H9 (cell line): ENCODE measurements around the gene GSTP1. TPM values are rescaled to one million over a fixed set of nuclear protein-coding genes. Genes with fewer than 3 reads are reported as not detected.
A peak's percentile ranks its signal among the peaks of the same experiment; 100 is the strongest.

ENCODE experiments used
- DNase-seq: peaks from one replicate; pipeline ENCODE4 v3.0.0-alpha.2; 2017
- H2AFZ ChIP-seq: one replicate; pipeline ENCODE4 v1.6.1; 2013; ENCODE audit warnings: mild to moderate bottlenecking, low read length, control low read depth, moderate library complexity
- H2AK5ac ChIP-seq: 2 replicates; pipeline ENCODE4 v1.6.1; 2013; ENCODE audit warnings: low read length, control low read depth, mixed read lengths; ENCODE audit not compliant: insufficient read length
- H2BK120ac ChIP-seq: one replicate; pipeline ENCODE4 v1.6.1; 2013; ENCODE audit warnings: low read depth, mild to moderate bottlenecking, low read length, control low read depth, inconsistent platforms; ENCODE audit not compliant: poor library complexity, severe bottlenecking
- H2BK12ac ChIP-seq: 2 replicates; pipeline ENCODE4 v1.6.1; 2013; ENCODE audit warnings: low read length, control low read depth, mixed read lengths, low read depth; ENCODE audit not compliant: insufficient read length
- H2BK15ac ChIP-seq: 2 replicates; pipeline ENCODE4 v1.6.1; 2013; ENCODE audit warnings: low read depth, low read length, control low read depth
- H2BK20ac ChIP-seq: one replicate; pipeline ENCODE4 v1.6.1; 2013; ENCODE audit warnings: low read depth, mild to moderate bottlenecking, low read length, control low read depth, inconsistent platforms; ENCODE audit not compliant: poor library complexity, severe bottlenecking
- H2BK5ac ChIP-seq: 2 replicates; pipeline ENCODE4 v1.6.1; 2013; ENCODE audit warnings: low read length, control low read depth, mixed read lengths; ENCODE audit not compliant: insufficient read length
- H3K14ac ChIP-seq: 2 replicates; pipeline ENCODE4 v1.6.1; 2013; ENCODE audit warnings: low read length, control low read depth; ENCODE audit not compliant: insufficient read depth
- H3K18ac ChIP-seq: 2 replicates; pipeline ENCODE4 v1.6.1; 2013; ENCODE audit warnings: low read depth, mild to moderate bottlenecking, mixed read lengths, low read length, control low read depth; ENCODE audit not compliant: insufficient read length
- H3K23ac ChIP-seq: 2 replicates; pipeline ENCODE4 v1.6.1; 2013; ENCODE audit warnings: low read length, control low read depth, mixed read lengths, low read depth; ENCODE audit not compliant: insufficient read length
- H3K23me2 ChIP-seq: 2 replicates; pipeline ENCODE4 v1.6.1; 2013; ENCODE audit warnings: low read depth, mild to moderate bottlenecking, mixed read lengths, low read length, control low read depth; ENCODE audit not compliant: insufficient read length, poor library complexity, severe bottlenecking
- H3K27ac ChIP-seq: 2 replicates; pipeline ENCODE4 v1.5.1; 2013; ENCODE audit warnings: low read length, control low read depth, mixed read lengths, low read depth; ENCODE audit not compliant: insufficient read length
- H3K27me3 ChIP-seq: 2 replicates; pipeline ENCODE4 v1.6.1; 2013; ENCODE audit warnings: low read length, control low read depth, inconsistent platforms; ENCODE audit not compliant: insufficient read depth
- H3K4ac ChIP-seq: 2 replicates; pipeline ENCODE4 v1.6.1; 2013; ENCODE audit warnings: low read depth, mild to moderate bottlenecking, control low read depth, inconsistent platforms, low read length, moderate library complexity
- H3K4me1 ChIP-seq: 2 replicates; pipeline ENCODE4 v1.6.1; 2013; ENCODE audit warnings: low read length, control low read depth, inconsistent platforms; ENCODE audit not compliant: insufficient read depth
- H3K4me2 ChIP-seq: 2 replicates; pipeline ENCODE4 v1.6.1; 2013; ENCODE audit warnings: low read length, control low read depth, mixed read lengths; ENCODE audit not compliant: insufficient read length, insufficient read depth
- H3K56ac ChIP-seq: 2 replicates; pipeline ENCODE4 v1.6.1; 2013; ENCODE audit warnings: low read depth, mild to moderate bottlenecking, mixed read lengths, low read length, control low read depth; ENCODE audit not compliant: insufficient read length
- H3K79me1 ChIP-seq: 2 replicates; pipeline ENCODE4 v1.6.1; 2013; ENCODE audit warnings: low read depth, mild to moderate bottlenecking, moderate library complexity, low read length, control low read depth, inconsistent platforms; ENCODE audit not compliant: insufficient read depth, poor library complexity, severe bottlenecking
- H3K79me2 ChIP-seq: 2 replicates; pipeline ENCODE4 v1.6.1; 2013; ENCODE audit warnings: low read length, control low read depth, inconsistent platforms; ENCODE audit not compliant: insufficient read depth
- H3K9ac ChIP-seq: 2 replicates; pipeline ENCODE4 v1.6.1; 2013; ENCODE audit warnings: low read length, control low read depth, mixed read lengths; ENCODE audit not compliant: insufficient read length; ENCODE audit errors: extremely low read depth
- H3K9me3 ChIP-seq: one replicate; pipeline ENCODE4 v1.6.1; 2013; ENCODE audit warnings: low read depth, low read length, inconsistent platforms; ENCODE audit not compliant: control insufficient read depth
- H3T11ph ChIP-seq: one replicate; pipeline ENCODE4 v1.6.1; 2013; ENCODE audit warnings: mild to moderate bottlenecking, low read length, control low read depth, inconsistent platforms
- H4K20me1 ChIP-seq: one replicate; pipeline ENCODE4 v1.6.1; 2013; ENCODE audit not compliant: control insufficient read depth, insufficient read length, insufficient read depth
- H4K5ac ChIP-seq: 2 replicates; pipeline ENCODE4 v1.6.1; 2013; ENCODE audit warnings: low read depth, mild to moderate bottlenecking, mixed read lengths, low read length, control low read depth; ENCODE audit not compliant: insufficient read length
- H4K8ac ChIP-seq: replicated peaks from 2 replicates; pipeline ENCODE4 v1.6.1; 2013; ENCODE audit warnings: low read length, control low read depth, mixed read lengths, low read depth; ENCODE audit not compliant: insufficient read length
- H4K91ac ChIP-seq: 2 replicates; pipeline ENCODE4 v1.6.1; 2013; ENCODE audit warnings: low read depth, mild to moderate bottlenecking, moderate library complexity, mixed read lengths, low read length, control low read depth; ENCODE audit not compliant: insufficient read length
- H3K27ac Mint-ChIP-seq, 3 experiments: 2 replicates in 2 of 3; 3 replicates in 1 of 3; pipeline ENCODE4 v1.8.0; 2020 to 2021; ENCODE audit warnings: mixed read lengths in 3 of 3, mild to moderate bottlenecking in 1 of 3, moderate library complexity in 1 of 3
- H3K27me3 Mint-ChIP-seq: 2 replicates; pipeline ENCODE4 v1.8.0; 2021; ENCODE audit warnings: low read depth, mild to moderate bottlenecking, moderate library complexity, mixed read lengths
- H3K36me3 Mint-ChIP-seq, 3 experiments: 2 replicates in 2 of 3; 3 replicates in 1 of 3; pipeline ENCODE4 v1.8.0; 2020 to 2021; ENCODE audit warnings: low read depth in 3 of 3, mixed read lengths in 3 of 3; ENCODE audit not compliant: insufficient read depth in 1 of 3
- H3K4me1 Mint-ChIP-seq, 2 experiments: 2 replicates each; pipeline ENCODE4 v1.8.0; 2020; ENCODE audit warnings: mixed read lengths in 2 of 2
- H3K4me3 Mint-ChIP-seq, 2 experiments: 2 replicates in 1 of 2; 3 replicates in 1 of 2; pipeline ENCODE4 v1.8.0; 2020 to 2021; ENCODE audit warnings: mild to moderate bottlenecking in 2 of 2, mixed read lengths in 2 of 2, moderate library complexity in 1 of 2
- H3K9me3 Mint-ChIP-seq, 2 experiments: 2 replicates in 1 of 2; 3 replicates in 1 of 2; pipeline ENCODE4 v1.8.0; 2020; ENCODE audit warnings: mild to moderate bottlenecking in 2 of 2, mixed read lengths in 2 of 2, moderate library complexity in 1 of 2
- CTCF ChIP-seq: fragments of 200-600 bp; sonication (generic); conservative IDR thresholded peaks from 3 replicates; pipeline ENCODE4 v1.8.0; 2021; ENCODE audit warnings: antibody characterized with exemption, mild to moderate bottlenecking
- WGBS: extraction: QIAGEN DNeasy Blood & Tissue Kit; methylation state at CpG from one replicate; pipeline ENCODE4 v1.1.7; 2013; ENCODE audit warnings: missing lambda C conversion rate, low lambda C conversion rate, mixed read lengths; ENCODE audit not compliant: insufficient read length; ENCODE audit errors: extremely low coverage; 5-methylcytosine and 5-hydroxymethylcytosine counted together
- total RNA-seq: library from RNA; stranded (reverse); gene quantifications from 2 replicates; pipeline ENCODE4 v1.2.1, GENCODE V29; 2021

GSTP1 gene
- total RNA-seq, 1 experiment from 2014 or later: 1,469 TPM

DNA sequence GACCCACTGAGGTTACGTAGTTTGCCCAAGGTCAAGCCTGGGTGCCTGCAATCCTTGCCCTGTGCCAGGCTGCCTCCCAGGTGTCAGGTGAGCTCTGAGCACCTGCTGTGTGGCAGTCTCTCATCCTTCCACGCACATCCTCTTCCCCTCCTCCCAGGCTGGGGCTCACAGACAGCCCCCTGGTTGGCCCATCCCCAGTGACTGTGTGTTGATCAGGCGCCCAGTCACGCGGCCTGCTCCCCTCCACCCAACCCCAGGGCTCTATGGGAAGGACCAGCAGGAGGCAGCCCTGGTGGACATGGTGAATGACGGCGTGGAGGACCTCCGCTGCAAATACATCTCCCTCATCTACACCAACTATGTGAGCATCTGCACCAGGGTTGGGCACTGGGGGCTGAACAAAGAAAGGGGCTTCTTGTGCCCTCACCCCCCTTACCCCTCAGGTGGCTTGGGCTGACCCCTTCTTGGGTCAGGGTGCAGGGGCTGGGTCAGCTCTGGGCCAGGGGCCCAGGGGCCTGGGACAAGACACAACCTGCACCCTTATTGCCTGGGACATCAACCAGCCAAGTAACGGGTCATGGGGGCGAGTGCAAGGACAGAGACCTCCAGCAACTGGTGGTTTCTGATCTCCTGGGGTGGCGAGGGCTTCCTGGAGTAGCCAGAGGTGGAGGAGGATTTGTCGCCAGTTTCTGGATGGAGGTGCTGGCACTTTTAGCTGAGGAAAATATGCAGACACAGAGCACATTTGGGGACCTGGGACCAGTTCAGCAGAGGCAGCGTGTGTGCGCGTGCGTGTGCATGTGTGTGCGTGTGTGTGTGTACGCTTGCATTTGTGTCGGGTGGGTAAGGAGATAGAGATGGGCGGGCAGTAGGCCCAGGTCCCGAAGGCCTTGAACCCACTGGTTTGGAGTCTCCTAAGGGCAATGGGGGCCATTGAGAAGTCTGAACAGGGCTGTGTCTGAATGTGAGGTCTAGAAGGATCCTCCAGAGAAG is 1.6 kb downstream of the GSTP1 start:
- Mint-ChIP-seq H3K27ac (peak overlapping the region in 1 of 3 experiments; percentile 95; a peak in 4 of 7 replicates), H3K36me3 (peaks cover 29 to 43% (median 42%) of the 10 kb centered on the region in 3 experiments), H3K4me1 (peaks cover 45 to 51% of the 10 kb centered on the region in 2 experiments), H3K4me3 (peak overlapping the region; percentile 84 to 90), H3K27me3 (peaks cover 2% of the 10 kb centered on the region; the same call in 1 of the 2 replicates), H3K9me3 (peaks cover 0 to 5% of the 10 kb centered on the region in 2 experiments; a peak in 2 of 5 replicates)
- H2AFZ ChIP-seq: no peak overlapping the region
- H3K79me1 ChIP-seq: no peaks in the 10 kb centered on the region
- no peak for TF ChIP-seq CTCF
- no peak overlapping the region for H2BK12ac ChIP-seq
- H2BK5ac ChIP-seq: no peak overlapping the region
- H3K4ac ChIP-seq: no peak overlapping the region
- no peak overlapping the region for H3K18ac ChIP-seq
- DNase-seq: no peak
- H3K9ac ChIP-seq: no peak overlapping the region
- H3K4me1 ChIP-seq: no peaks in the 10 kb centered on the region; the same call in 1 of the 2 replicates
- H2BK20ac ChIP-seq: no peak overlapping the region
- no peak overlapping the region for H3T11ph ChIP-seq
- no peak overlapping the region for H4K5ac ChIP-seq
- H3K14ac ChIP-seq: no peak overlapping the region
- no peaks in the 10 kb centered on the region for H4K20me1 ChIP-seq
- H2AK5ac ChIP-seq: no peak overlapping the region
- no peak overlapping the region for H3K56ac ChIP-seq
- peaks cover 8% of the 10 kb centered on the region for H3K23me2 ChIP-seq
- no peak overlapping the region for H2BK15ac ChIP-seq
- no peak overlapping the region for H3K23ac ChIP-seq
- no peak overlapping the region for H3K27ac ChIP-seq
- no CpG with 5 or more reads among the region's 21 CpGs for WGBS
- peaks cover 5% of the 10 kb centered on the region; the same call in 1 of the 2 replicates for H3K79me2 ChIP-seq
- no peak overlapping the region for H4K91ac ChIP-seq
- H3K4me2 ChIP-seq: peak overlapping the region; percentile 11
- no peak overlapping the region for H2BK120ac ChIP-seq
- H4K8ac ChIP-seq: no peak overlapping the region
- no peaks in the 10 kb centered on the region for H3K27me3 ChIP-seq
- no peaks in the 10 kb centered on the region for H3K9me3 ChIP-seq
